Lung microvascular endothelial cell (primary cell): Measurements from ENCODE around the gene PRDM16. TPM values are rescaled to one million over a fixed set of nuclear protein-coding genes. Genes with fewer than 3 reads are reported as not detected.
"Not testable (repeated sequence)": the region's sequence is repeated elsewhere in the genome, so short reads cannot be mapped to it uniquely, and the experiment has no call there.

Experiments used
- DNase-seq, 2 donors: peaks; one replicate each; pipeline versions ENCODE4 v3.0.0 to v3.0.0-alpha.2; 2010; ENCODE audit warnings: low read depth in 2 of 2
- total RNA-seq: library from RNA; depleted of rRNA; stranded (reverse); fragments of >200 nt; gene quantifications from 2 replicates; pipeline ENCODE4 v1.2.1, GENCODE V29; 2014

Gene PRDM16
- total RNA-seq, 1 donor from 2014 or later: not detected

DNA sequence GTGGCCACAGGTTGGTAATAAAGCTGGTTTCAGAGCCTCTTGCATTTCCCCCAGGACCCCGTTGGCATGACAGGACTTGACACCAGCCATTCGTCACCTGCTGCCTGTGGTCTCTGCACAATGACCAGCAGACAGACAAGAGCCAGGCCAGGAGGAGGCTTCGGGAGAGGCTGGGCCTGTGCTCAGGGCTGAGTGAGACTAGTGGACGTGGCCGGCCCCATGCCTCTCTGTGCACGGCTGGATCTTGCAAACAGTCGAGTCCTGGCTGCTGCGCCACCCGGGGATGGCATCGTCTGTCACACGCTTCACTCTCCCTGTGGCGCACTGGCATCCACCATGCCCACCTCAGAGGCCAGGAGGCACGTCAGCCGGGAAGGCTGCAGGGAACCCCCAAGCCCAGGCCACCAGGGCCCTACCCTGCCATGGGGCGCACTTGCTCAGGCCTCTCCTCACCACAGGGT is 208.0 kb downstream of the PRDM16 start:
- no peak for DNase-seq

- DNase-seq: no peak
Measured at GRCh38 chr1:3277623-3278022, 208.6 kb downstream of the PRDM16 start.

DNA sequence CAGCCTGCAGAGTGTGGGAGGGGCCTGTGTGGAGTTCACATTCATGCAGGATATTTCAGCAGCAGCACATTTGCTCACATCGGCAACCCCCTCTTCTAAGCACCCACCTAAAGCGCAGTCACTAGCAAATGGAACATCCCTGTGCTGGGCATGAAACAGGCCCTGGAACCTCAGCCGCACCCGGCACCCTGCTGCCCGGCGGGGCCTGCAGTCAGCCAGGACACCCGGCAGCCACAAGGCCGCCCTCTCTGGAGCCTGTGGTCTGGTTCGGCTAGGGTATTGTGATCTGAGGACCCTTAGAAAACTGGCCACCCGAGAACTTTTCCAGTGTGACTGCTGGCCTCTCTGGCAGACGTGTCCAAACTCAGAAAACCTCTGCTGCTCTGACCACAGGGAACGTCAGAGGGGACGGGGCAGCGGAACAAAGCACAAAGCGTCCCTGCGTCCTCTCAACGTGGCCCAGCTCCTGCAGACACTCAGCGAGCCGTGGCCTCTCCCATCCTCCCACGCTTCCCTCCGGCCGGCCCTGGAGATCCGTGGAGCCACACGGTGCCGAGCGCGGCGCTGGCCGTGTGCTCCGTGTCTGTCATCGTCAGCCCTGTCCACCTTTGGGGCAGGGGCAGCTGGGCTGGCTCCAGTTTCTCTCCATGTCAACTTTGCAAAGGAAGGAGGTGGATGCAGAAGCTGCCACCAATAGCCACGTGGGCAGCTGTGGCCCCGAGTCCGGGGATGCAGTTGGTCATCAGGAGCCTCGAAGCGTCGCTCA is 209.6 kb downstream of the PRDM16 start:
- DNase-seq: no peak

GRCh38 chr1:3279182-3279470 is 210.1 kb downstream of the PRDM16 start:
- DNase-seq: no peak

DNA sequence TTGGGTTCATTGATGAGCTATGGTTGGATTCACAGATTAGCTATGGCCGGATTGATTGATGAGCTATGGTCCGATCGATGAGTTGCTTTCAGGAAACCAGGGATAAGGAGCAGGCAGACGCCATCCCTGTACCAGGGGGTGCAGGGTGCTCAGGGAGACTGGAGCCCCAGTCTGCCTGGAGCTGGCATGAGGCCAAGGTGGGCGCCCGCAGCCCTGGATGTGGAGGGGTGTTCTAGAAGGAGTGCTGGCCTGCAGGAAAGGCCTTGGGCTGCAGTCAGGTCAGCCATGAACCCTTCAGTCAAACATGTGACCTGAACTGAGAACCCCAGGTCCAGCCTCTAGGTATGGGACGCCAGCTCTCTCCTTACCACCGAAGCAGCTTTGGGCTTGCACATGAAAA is 212.7 kb downstream of the PRDM16 start:
- no peak for DNase-seq

- DNase-seq: no peak
Measured at GRCh38 chr1:3282186-3282585, 213.2 kb downstream of the PRDM16 start.

GRCh38 chr1:3282656-3283430 is 213.8 kb downstream of the PRDM16 start:
- DNase-seq: no peak

- peak in 1 of 2 donors; percentile 25 for DNase-seq
Measured at GRCh38 chr1:3283849-3284248, 214.8 kb downstream of the PRDM16 start.

DNA sequence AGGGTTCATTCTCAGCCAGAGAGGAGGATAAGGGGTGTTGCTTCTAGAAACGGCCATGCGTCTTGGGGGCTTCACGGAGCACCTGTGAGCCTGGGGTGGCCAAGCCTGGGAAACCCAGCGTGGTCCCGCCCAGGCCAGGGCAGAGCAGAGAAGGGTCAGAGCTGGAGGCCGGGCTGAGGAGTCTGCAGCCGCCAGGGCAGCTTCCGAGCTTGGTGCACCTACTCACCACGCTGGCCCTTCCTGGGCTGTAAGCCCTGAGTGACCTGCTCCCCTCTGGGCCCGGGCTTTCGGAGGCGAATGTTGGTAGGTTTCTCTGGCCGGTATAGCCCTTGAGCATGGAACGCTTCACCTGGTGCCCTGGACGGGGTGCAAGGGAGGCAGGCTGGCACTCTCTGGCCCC is 215.7 kb downstream of the PRDM16 start:
- DNase-seq: no peak

- DNase-seq: no peak
Measured at GRCh38 chr1:3285106-3285740, 216.2 kb downstream of the PRDM16 start.

DNA sequence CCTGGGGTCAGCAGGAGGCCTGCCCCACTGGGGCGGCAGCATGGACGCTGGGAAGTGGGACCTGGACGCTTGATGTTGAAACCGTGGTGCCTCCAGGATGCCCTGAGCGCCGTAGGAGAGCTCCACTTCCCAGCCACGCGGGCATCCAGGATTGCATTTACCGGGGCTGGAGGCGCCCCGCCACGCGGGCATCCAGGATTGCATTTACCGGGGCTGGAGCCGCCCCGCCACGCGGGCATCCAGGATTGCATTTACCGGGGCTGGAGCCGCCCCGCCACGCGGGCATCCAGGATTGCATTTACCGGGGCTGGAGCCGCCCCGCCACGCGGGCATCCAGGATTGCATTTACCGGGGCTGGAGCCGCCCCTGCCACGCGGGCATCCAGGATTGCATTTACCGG is 218.1 kb downstream of the PRDM16 start:
- DNase-seq: not testable (repeated sequence)

DNA sequence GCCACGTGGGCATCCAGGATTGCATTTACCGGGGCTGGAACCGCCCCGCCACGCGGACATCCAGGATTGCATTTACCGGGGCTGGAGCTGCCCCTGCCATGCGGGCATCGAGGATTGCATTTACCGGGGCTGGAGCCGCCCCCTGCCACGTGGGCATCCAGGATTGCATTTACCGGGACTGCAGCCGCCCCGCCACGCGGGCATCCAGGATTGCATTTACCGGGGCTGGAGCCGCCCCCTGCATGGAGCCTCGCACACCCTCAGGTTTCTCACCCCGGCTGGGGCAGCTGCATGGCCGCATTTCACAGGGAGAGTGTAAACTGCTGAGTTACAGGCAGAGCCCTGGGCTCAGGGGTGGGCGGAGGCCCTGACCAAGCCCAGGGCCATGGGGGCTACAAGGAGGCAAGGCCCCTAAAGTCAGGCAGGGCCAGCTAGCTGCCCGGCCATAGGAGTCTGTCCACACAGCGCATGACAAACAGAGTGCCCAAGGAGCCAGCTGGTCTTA is 218.7 kb downstream of the PRDM16 start:
- no peak for DNase-seq

DNA sequence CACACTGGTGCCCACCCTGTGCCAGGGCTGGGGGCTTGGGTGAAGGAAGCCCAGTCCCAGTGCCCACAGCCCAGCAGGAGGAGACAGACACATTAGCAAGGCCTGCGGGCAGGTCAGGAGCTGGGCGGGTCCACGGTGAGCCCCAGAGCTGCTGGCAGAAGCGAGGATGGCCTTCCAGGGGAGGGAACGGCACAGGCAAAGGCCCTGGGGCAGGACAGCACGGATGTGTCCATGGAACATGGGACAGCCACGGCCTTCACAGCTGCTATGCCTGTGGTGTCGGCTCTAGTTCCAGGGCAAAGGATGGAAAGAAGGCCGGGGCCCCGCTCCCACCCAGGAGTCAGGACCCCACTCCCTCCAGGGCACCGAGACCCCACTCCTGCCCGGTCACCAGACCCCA is 220.5 kb downstream of the PRDM16 start:
- DNase-seq: no peak

DNA sequence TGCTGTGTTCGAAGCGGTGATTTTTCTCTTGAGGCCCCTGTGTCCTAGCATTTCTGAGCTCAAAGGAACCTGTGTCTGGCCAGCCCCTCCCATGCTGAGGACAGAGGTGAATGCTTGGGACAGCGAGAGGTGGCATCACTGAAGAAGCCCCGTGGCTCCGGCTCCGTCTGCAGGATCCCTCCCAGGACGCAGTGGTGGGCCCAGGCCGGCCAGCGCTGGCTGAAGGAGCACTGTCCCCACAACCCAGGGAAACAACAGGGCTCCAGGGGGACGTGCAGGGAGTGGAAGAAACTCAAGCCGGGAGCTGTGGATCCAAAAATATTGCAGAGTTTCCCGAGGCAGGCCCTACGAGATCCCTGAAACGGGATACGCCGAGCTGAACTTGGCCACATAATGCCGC is 221.4 kb downstream of the PRDM16 start:
- no peak for DNase-seq

DNA sequence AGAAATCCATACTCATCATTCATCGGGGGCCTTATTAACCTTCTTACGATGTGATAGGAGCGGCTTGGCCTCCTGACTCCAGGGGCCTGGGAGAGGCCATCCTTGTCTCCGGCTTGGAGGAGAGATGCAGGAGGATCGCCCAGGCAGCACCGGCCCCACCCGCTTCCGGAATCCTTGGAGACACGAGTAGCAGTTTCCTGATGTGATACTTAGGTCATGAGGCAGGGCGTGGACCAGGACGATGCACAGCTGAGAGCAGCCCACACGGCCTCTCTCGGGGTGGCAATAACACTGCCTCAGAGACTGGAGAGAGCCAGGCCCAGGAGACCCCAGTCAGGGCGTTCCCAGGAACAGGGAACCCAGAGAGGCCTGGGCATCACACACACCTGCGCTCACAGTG is 221.9 kb downstream of the PRDM16 start:
- DNase-seq: no peak

DNA sequence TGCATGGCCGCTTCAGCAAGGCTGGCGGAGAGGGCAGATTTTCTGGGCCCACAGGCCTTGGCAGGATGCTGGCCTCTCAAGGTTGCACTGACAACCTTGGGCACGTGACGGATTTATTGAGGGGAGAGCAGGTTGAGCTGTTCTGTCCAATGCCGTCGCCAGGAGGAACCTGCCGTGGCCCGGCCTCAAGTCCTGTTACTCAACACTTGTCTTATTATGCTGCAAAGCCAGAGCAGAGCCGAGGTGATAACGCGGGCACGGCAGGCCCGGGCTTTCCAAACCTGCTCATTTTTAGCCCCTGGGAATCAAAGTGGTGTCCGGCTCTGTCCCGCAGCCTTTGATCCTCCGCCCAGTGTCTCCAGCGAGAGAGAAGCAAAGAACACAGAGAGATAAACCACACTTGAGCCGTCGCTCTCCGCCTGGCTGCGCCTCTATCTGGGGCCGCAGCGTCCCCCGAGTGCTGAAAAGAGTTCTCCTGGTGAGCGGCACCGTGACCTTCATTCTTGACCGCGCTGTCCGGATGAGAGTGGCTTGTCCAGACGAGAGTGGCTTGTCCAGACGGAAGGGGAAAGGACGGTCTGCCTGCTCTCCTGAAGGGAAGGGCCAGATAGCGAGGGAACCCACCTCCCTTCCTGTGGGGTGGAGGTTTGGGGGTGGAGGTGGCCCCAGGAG is 223.2 kb downstream of the PRDM16 start:
- no peak for DNase-seq

- DNase-seq: no peak
Measured at GRCh38 chr1:3292868-3293562, 224.0 kb downstream of the PRDM16 start.

DNA sequence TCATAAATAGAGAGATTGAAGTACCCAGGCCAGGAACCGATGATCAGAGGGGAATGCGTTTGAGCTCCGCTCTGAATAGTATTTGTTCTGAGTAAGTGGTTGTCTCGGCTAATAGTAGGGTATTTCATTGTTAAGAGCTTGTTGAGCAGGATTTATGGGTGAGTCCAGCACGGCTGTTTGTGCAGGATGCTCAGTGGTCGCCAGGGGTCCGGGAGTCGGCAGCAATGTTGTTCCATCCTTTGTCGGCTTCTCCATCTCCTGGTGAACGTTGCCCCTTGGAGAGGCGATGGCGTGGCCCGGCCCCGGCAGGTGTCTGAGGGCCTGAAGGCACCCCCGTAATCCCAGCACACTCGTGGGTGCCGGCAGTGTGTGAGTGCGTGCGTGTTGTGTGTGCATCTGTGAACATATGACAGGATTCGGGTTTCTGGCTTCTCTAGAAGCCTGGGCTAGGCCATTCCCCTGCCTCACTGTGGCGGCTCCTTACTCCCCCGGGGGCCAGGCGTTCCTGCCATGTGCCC is 224.6 kb downstream of the PRDM16 start:
- no peak for DNase-seq

- DNase-seq: no peak
Measured at GRCh38 chr1:3294450-3294849, 225.4 kb downstream of the PRDM16 start.

DNA sequence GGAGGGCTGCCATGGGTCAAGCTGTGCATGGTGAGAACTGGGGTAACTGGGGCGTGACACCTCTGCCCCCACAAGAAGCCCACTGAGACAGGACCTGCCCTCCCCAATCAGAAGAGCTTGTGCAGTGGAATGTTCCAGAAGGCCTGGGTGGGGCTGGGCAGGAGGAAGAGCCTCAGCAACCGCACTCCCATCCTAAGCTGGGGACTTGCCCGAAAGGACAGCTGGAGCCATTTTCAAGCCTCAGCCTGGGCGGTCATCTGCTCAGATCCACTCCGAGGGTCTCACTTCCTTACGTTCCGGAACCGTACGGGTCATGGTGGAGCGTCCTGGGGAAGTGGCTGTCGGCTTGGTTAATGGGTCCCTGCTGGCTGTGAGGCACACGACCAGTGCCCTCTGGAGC is 226.8 kb downstream of the PRDM16 start:
- no peak for DNase-seq

DNA sequence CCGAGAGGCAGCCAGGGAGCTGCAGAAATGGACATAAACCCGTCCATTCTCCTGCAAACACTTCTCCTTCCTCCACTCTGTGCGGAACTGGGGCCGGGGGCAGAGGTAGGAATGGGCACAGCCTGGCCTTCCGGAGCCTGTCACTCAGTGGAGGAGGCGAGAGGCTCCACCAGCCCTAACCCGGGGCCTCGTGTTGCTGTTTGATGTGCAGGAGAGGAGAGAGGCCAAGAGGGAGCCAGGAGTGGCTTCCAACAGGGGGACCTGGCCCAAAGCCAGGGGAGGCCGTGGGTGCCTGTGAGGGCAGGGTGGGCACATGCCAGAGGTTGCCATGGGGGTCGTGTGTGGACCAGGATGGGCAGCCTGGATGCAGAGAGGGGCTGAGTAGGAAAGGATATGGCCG is 227.3 kb downstream of the PRDM16 start:
- no peak for DNase-seq
